GM10266 (cell line): ENCODE data around the gene KIF16B.

Source experiments
- DNase-seq: peaks from one replicate; pipeline ENCODE4 v3.0.0; 2012; ENCODE audit errors: extremely low spot score
- TF ChIP-seq, protein P1 (sequence below): IDR thresholded peaks from 2 replicates; pipeline ENCODE4 v1.5.1; 2012; ENCODE audit warnings: mild to moderate bottlenecking, low read depth; ENCODE audit not compliant: control insufficient read depth, insufficient read depth; ENCODE audit errors: missing control alignments

Gene KIF16B

GRCh38 chr20:16280219-16280618, 293.0 kb downstream of the KIF16B start:
- TF ChIP-seq, protein P1, sequence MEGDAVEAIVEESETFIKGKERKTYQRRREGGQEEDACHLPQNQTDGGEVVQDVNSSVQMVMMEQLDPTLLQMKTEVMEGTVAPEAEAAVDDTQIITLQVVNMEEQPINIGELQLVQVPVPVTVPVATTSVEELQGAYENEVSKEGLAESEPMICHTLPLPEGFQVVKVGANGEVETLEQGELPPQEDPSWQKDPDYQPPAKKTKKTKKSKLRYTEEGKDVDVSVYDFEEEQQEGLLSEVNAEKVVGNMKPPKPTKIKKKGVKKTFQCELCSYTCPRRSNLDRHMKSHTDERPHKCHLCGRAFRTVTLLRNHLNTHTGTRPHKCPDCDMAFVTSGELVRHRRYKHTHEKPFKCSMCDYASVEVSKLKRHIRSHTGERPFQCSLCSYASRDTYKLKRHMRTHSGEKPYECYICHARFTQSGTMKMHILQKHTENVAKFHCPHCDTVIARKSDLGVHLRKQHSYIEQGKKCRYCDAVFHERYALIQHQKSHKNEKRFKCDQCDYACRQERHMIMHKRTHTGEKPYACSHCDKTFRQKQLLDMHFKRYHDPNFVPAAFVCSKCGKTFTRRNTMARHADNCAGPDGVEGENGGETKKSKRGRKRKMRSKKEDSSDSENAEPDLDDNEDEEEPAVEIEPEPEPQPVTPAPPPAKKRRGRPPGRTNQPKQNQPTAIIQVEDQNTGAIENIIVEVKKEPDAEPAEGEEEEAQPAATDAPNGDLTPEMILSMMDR, result no peak
- no peak for DNase-seq

DNA sequence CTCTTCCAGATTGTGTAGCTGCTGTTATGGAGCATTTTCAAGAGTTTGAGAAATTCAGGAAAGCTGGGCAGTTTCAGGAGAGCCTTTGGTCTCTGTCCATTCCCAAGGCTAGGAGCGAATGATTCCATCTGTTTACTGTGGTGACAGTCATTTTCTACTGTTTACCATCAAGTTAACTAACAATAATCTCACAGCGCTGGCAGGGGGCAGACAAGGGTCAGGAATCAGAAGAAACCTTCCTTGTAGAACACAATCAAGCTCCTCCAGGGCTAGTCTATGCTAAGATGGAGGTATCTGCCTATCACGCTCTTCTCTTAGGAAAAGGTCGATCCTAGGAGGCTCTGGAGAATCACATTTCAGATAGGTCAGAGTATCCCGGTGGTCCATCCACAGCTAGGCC, 293.9 kb downstream of the KIF16B start:
- TF ChIP-seq, protein P1, result no peak
- DNase-seq, result no peak

DNA sequence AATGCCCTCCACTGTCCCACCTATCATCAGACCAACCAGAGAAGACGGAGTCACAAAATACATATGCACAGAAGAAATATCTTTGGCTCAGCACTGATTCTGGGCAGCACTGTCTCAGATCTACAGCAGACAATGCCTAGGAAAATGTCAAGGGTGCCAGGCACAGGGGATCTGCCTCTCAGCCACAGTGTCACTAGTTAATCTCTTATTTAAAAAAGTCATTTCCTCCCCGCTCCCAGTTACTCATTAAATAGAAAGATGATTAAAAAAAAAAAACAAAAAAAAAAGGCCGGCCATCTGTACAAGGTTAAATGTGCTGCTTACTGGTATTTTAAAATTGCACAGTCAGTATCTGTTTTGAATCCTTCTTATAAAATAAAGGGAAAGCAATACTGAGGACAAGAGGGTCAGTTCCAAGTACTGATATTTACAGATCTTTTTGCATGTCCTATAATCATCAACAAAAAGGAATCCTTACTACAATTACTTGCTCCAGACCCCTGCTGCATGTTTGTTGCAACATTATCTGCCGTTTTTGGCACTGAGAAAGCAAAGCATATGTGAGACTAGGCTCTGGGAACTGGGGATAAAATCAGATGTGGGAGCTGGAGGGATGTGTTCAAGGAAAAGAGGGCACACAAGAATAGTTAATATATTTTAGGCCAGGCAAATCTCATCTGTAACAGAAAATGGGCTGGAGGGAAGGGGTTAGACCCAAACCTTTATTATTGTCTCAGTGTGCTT, 299.3 kb downstream of the KIF16B start:
- DNase-seq, result no peak
- TF ChIP-seq, protein P1, result no peak

DNA sequence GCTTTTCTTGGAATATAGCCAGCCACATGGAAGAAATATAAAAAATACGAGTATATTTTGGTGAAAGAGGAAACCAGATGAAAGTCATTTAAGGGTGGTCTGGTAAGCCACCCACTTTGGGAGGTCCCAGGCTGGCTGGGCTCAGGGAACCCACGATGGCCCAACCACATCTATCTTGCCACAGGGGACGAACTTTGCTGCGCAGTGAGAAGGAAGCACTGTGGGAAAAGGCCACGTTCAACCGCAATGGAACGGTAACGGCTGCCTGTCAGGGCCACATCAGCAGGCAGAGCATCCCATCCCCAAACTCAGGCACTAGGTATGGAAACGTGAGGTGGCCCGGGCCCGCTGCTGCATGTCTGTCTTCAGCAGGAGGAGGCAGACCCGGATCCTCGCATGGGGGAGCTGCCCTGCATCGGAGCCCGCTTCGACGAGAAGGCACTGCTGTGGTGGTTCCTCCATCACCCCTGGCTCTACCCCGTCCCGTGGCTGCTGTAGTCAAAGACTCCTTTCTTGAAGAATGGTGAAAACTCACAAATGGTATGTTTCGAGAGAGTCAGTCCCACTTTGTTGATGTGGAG, 300.4 kb downstream of the KIF16B start:
- no peak for DNase-seq
- TF ChIP-seq, protein P1, result no peak

DNA sequence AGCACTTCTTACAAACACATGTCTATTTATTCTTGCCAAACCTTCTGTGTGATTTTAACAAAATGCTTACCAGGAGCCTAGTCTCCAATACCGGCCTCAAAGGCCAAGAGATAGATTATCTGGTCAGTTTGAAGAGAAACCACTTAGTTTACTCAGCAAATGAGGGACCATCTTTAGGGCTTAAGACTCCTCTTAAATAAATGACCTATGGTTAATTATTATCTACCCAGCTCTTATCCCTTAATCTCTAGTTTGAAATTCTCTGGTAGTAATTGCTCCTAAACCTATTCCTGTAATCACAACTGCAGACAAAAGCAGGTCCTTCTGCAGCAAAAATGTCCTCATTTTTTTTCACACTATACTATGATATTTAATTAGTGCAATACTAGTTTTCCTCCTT, 301.8 kb downstream of the KIF16B start:
- TF ChIP-seq, protein P1, result no peak
- no peak for DNase-seq

GRCh38 chr20:16270989-16271388, 302.3 kb downstream of the KIF16B start:
- TF ChIP-seq, protein P1, result no peak
- no peak for DNase-seq

DNA sequence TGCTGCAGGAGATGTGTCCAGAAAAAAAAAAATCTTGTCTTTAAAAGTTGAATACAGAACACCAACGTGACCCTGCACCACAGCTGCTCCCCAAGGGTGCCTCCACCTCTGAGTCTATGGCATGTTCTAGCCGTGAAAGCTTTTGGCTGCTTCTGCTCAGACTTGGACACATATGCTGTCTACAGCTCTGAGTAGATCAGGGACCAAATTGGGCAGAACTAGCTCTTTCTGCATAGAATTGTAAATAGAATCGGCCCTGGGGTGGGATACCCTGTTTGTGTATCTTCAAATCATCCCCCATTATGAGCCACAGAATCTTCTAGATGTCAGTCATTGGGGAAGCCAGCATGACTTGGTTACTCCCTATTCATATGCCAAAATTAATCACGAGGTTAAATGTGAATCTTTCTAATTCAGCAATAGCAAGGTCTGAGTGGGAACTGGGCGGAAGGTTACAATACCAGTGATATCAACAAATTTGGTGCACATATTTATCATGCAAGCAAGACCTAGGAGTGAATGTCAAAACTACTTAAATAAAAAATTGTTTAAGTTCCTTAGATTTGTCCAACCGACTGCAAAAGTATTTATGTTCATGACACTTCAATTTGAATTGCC, 302.8 kb downstream of the KIF16B start:
- no peak for DNase-seq
- TF ChIP-seq, protein P1, result no peak
